ENCODE results near the gene CHAC1.

Gene CHAC1

GRCh38 chr15:40990080-40990479, 36.8 kb downstream of the CHAC1 start:
- FAIRE-seq = no peak

GRCh38 chr15:40990789-40991188, 37.5 kb downstream of the CHAC1 start:
- no peak for FAIRE-seq

GRCh38 chr15:40991355-40991754, 38.1 kb downstream of the CHAC1 start:
- no peak for FAIRE-seq

GRCh38 chr15:40992241-40992741, 39.0 kb downstream of the CHAC1 start:
- no peak for FAIRE-seq

- FAIRE-seq = no peak
Measured at GRCh38 chr15:40992825-40993224, 39.6 kb downstream of the CHAC1 start.

- FAIRE-seq = no peak
Measured at GRCh38 chr15:40995656-40996055, 42.4 kb downstream of the CHAC1 start.

- no peak for FAIRE-seq
Measured at GRCh38 chr15:40999190-40999589, 45.9 kb downstream of the CHAC1 start.

GRCh38 chr15:41001524-41002214, 48.4 kb downstream of the CHAC1 start:
- no peak for FAIRE-seq

- FAIRE-seq = no peak
Measured at GRCh38 chr15:41004490-41004889, 51.2 kb downstream of the CHAC1 start.
